Stimulated activated naive CD8-positive, alpha-beta T cell treated with anti-CD3 and anti-CD28 coated beads, Interleukin-15, Interleukin-2, amounts not matched to agents 100 ng/mL and 50 ng/mL, for 24 hours (primary cell): Measurements from ENCODE around the gene DMRT3.
"Not testable (repeated sequence)": the region's sequence is repeated elsewhere in the genome, so short reads cannot be mapped to it uniquely, and the experiment has no call there.

ENCODE experiments used
- H3K27ac Mint-ChIP-seq: one replicate; pipeline ENCODE4 v1.8.0; 2021; ENCODE audit warnings: mild to moderate bottlenecking, mixed read lengths
- H3K27me3 Mint-ChIP-seq: one replicate; pipeline ENCODE4 v1.8.0; 2021; ENCODE audit warnings: mixed read lengths
- H3K36me3 Mint-ChIP-seq: one replicate; pipeline ENCODE4 v1.8.0; 2021; ENCODE audit warnings: low read depth, mixed read lengths
- H3K4me1 Mint-ChIP-seq: one replicate; pipeline ENCODE4 v1.8.0; 2021; ENCODE audit warnings: low read depth, mixed read lengths
- H3K4me3 Mint-ChIP-seq: one replicate; pipeline ENCODE4 v1.8.0; 2021; ENCODE audit warnings: mild to moderate bottlenecking, mixed read lengths
- H3K9me3 Mint-ChIP-seq: one replicate; pipeline ENCODE4 v1.8.0; 2021; ENCODE audit warnings: mixed read lengths

The DMRT3 gene

GRCh38 chr9:976943-977837 lies 735 bp downstream of the DMRT3 start:
- no peaks in the 10 kb centered on the region for H3K36me3 Mint-ChIP-seq
- peaks cover 19% of the 10 kb centered on the region for H3K4me1 Mint-ChIP-seq
- H3K9me3 Mint-ChIP-seq, result no peaks in the 10 kb centered on the region
- peaks cover 84% of the 10 kb centered on the region for H3K27me3 Mint-ChIP-seq
- no peak overlapping the region for H3K4me3 Mint-ChIP-seq
- no peak overlapping the region for H3K27ac Mint-ChIP-seq

GRCh38 chr9:977838-978830 lies 1.7 kb downstream of the DMRT3 start:
- Mint-ChIP-seq H3K27ac (no peak overlapping the region), H3K36me3 (no peaks in the 10 kb centered on the region), H3K4me3 (no peak overlapping the region), H3K9me3 (no peaks in the 10 kb centered on the region), H3K27me3 (peaks cover 86% of the 10 kb centered on the region), H3K4me1 (peaks cover 17% of the 10 kb centered on the region)

- peaks cover 86% of the 10 kb centered on the region for H3K27me3 Mint-ChIP-seq
- peaks cover 5% of the 10 kb centered on the region for H3K4me1 Mint-ChIP-seq
- no peaks in the 10 kb centered on the region for H3K36me3 Mint-ChIP-seq
- H3K4me3 Mint-ChIP-seq, result no peak overlapping the region
- H3K9me3 Mint-ChIP-seq, result no peaks in the 10 kb centered on the region
- no peak overlapping the region for H3K27ac Mint-ChIP-seq
These were observed 3.5 kb downstream of the DMRT3 start for GRCh38 chr9:979983-980382.

GRCh38 chr9:980640-981039 lies 4.2 kb downstream of the DMRT3 start:
- Mint-ChIP-seq H3K27ac (no peak overlapping the region), H3K27me3 (peaks cover 83% of the 10 kb centered on the region), H3K4me1 (peaks cover 5% of the 10 kb centered on the region), H3K4me3 (no peak overlapping the region), H3K9me3 (no peaks in the 10 kb centered on the region), H3K36me3 (no peaks in the 10 kb centered on the region)

- no peaks in the 10 kb centered on the region for H3K9me3 Mint-ChIP-seq
- H3K27ac Mint-ChIP-seq, result no peak overlapping the region
- H3K27me3 Mint-ChIP-seq, result peaks cover 87% of the 10 kb centered on the region
These were observed 5.0 kb downstream of the DMRT3 start for GRCh38 chr9:981491-981898.

GRCh38 chr9:982394-983230 lies 6.2 kb downstream of the DMRT3 start:
- H3K9me3 Mint-ChIP-seq, result no peaks in the 10 kb centered on the region

More at GRCh38 chr9:981491-981898, 5.0 kb downstream of the DMRT3 start:
- Mint-ChIP-seq H3K4me3 (no peak overlapping the region), H3K36me3 (no peaks in the 10 kb centered on the region), H3K4me1 (no peaks in the 10 kb centered on the region)

GRCh38 chr9:994005-994404 lies 17.6 kb downstream of the DMRT3 start:
- Mint-ChIP-seq H3K9me3 (no peaks in the 10 kb centered on the region), H3K27me3 (peaks cover 38% of the 10 kb centered on the region), H3K4me3 (no peak overlapping the region), H3K36me3 (no peaks in the 10 kb centered on the region), H3K4me1 (peaks cover 3% of the 10 kb centered on the region), H3K27ac (peak overlapping the region; percentile 45)

More at GRCh38 chr9:982394-983230, 6.2 kb downstream of the DMRT3 start:
- H3K36me3 Mint-ChIP-seq, result no peaks in the 10 kb centered on the region
- no peak overlapping the region for H3K27ac Mint-ChIP-seq
- H3K27me3 Mint-ChIP-seq, result peaks cover 90% of the 10 kb centered on the region
- no peak overlapping the region for H3K4me3 Mint-ChIP-seq
- no peaks in the 10 kb centered on the region for H3K4me1 Mint-ChIP-seq

GRCh38 chr9:995192-995591 lies 18.7 kb downstream of the DMRT3 start:
- no peak overlapping the region for H3K4me3 Mint-ChIP-seq
- no peak overlapping the region for H3K27ac Mint-ChIP-seq
- H3K36me3 Mint-ChIP-seq, result no peaks in the 10 kb centered on the region
- no peaks in the 10 kb centered on the region for H3K9me3 Mint-ChIP-seq
- H3K4me1 Mint-ChIP-seq, result peaks cover 3% of the 10 kb centered on the region
- peaks cover 28% of the 10 kb centered on the region for H3K27me3 Mint-ChIP-seq

GRCh38 chr9:995781-996180 lies 19.3 kb downstream of the DMRT3 start:
- Mint-ChIP-seq H3K27ac (no peak overlapping the region), H3K4me1 (peaks cover 3% of the 10 kb centered on the region), H3K9me3 (no peaks in the 10 kb centered on the region), H3K27me3 (peaks cover 25% of the 10 kb centered on the region), H3K4me3 (no peak overlapping the region), H3K36me3 (no peaks in the 10 kb centered on the region)

GRCh38 chr9:998299-999110 lies 22.1 kb downstream of the DMRT3 start:
- H3K36me3 Mint-ChIP-seq, H3K4me3 Mint-ChIP-seq, H3K4me1 Mint-ChIP-seq, H3K9me3 Mint-ChIP-seq, H3K27ac Mint-ChIP-seq, H3K27me3 Mint-ChIP-seq: not testable (repeated sequence)

- Mint-ChIP-seq H3K27me3 (peaks cover 20% of the 10 kb centered on the region), H3K36me3 (no peaks in the 10 kb centered on the region), H3K4me3 (no peak overlapping the region), H3K9me3 (no peaks in the 10 kb centered on the region), H3K27ac (no peak overlapping the region), H3K4me1 (peaks cover 6% of the 10 kb centered on the region)
These were observed 25.4 kb downstream of the DMRT3 start for GRCh38 chr9:1001838-1002237.

GRCh38 chr9:1002678-1003077 lies 26.2 kb downstream of the DMRT3 start:
- Mint-ChIP-seq H3K27me3 (peaks cover 28% of the 10 kb centered on the region), H3K9me3 (no peaks in the 10 kb centered on the region), H3K36me3 (no peaks in the 10 kb centered on the region), H3K4me3 (no peak overlapping the region), H3K4me1 (peaks cover 6% of the 10 kb centered on the region), H3K27ac (no peak overlapping the region)

GRCh38 chr9:1005043-1005667 lies 28.7 kb downstream of the DMRT3 start:
- no peaks in the 10 kb centered on the region for H3K36me3 Mint-ChIP-seq
- H3K27ac Mint-ChIP-seq, result no peak overlapping the region
- H3K4me3 Mint-ChIP-seq, result no peak overlapping the region
- no peaks in the 10 kb centered on the region for H3K9me3 Mint-ChIP-seq
- H3K27me3 Mint-ChIP-seq, result peaks cover 46% of the 10 kb centered on the region
- H3K4me1 Mint-ChIP-seq, result peaks cover 6% of the 10 kb centered on the region
